ENCODE results near the gene NF1. TPM values are rescaled to one million over a fixed set of nuclear protein-coding genes. Genes with fewer than 3 reads are reported as not detected.

Gene NF1
- polyA plus RNA-seq, 2 of the 4 experiments (the other 2 are of a cell fraction), result 15.9 to 73.2 TPM

DNA sequence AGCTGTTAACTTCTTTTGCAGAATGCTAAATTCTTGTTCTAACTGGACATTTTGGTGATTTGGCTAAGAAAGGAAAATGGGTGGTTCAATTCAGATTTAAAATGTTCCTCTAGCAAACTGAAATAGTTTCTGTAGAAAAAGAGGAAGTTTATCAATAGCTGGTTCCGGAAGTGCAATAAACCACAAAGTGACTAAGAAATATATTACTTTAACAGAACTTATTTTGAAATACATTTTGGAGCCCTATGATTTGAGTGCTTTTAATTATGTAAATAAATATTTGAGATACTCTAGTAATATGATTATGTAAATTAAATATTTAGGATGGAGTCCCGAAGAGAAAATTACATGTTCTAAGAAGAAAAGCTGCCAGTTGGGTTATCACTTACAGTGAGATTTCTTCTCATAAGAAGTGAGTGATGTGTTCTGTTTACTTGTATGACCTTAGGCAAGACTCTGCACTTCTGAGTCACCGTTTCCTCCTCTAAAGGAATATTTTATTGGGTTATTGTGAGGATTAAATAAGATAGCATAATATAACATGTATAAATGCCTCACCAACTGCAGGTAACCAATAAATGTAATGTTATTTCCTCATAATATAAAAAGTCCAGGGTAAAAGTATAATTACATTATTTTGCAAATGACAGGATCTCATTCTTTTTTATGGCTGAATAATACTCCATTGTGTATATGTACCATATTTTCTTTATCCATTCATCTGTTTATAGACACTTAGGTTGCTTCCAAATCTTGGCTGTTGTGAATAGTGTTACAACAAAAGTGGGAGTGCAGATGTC, 219.4 kb downstream of the NF1 start, which contains the start of gene EVI2B:
Gene EVI2B (minus strand): TSS at position 73 of the 800 bp plus-strand sequence. CDS start 8,445 bp downstream, outside the sequence.
- CTCF ChIA-PET, result no interaction called here

DNA sequence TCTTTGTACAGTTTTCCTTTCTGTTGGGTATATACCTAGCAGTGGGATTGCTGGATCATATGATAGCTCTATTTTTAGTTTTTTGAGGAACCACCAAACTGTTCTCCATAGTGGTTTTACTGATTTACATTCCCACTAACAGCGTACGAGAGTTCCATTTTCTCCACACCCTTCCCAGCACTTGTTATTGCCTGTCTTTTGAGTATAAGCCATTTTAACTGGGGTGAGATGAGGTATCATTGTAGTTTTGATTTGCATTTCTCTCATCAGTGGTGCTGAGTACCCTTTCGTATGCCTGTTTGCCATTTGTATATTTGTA, 220.0 kb downstream of the NF1 start:
- Histone ChIP-seq H3K4me3 (no peak overlapping the region), H3K4me2 (no peak overlapping the region), H3K27ac (no peak overlapping the region), H3K4me1 (peaks cover 8% of the 10 kb centered on the region; the same call in 2 of the 3 replicates), H3K9me3 (no peaks in the 10 kb centered on the region)
- FAIRE-seq (no peak), DNase-seq (ENCODE audit: low read depth in 1 of 2, low spot score in 1 of 2) (no peak), ATAC-seq (no peak)
- WGBS (ENCODE audit: missing lambda C conversion rate), result 92% methylated on average over 3 of the region's 3 CpGs
- TF ChIP-seq ZNF302 (CRISPR knock-in tag; IDR thresholded peaks at IDR 0.05) (no peak), NFE2L2 (conservative IDR thresholded peaks at IDR 0.05; ENCODE audit: low read length) (no peak), HDAC2 (IDR thresholded peaks at IDR 0.05) (no peak), MYC (IDR thresholded peaks at IDR 0.05; ENCODE audit: borderline replicate concordance, low read length) (no peak), NPAS2 (CRISPR knock-in tag; IDR thresholded peaks at IDR 0.05; ENCODE audit: borderline replicate concordance) (no peak), POLR2A (IDR thresholded peaks at IDR 0.05; ENCODE audit: low read length) (no peak), SREBF2 (IDR thresholded peaks at IDR 0.05) (no peak), RAD21 (conservative IDR thresholded peaks at IDR 0.05 in 1 of 2, IDR thresholded peaks at IDR 0.05 in 1 of 2) (no peak), RFX5 (IDR thresholded peaks at IDR 0.05) (no peak)
- TF ChIP-seq, protein P1, sequence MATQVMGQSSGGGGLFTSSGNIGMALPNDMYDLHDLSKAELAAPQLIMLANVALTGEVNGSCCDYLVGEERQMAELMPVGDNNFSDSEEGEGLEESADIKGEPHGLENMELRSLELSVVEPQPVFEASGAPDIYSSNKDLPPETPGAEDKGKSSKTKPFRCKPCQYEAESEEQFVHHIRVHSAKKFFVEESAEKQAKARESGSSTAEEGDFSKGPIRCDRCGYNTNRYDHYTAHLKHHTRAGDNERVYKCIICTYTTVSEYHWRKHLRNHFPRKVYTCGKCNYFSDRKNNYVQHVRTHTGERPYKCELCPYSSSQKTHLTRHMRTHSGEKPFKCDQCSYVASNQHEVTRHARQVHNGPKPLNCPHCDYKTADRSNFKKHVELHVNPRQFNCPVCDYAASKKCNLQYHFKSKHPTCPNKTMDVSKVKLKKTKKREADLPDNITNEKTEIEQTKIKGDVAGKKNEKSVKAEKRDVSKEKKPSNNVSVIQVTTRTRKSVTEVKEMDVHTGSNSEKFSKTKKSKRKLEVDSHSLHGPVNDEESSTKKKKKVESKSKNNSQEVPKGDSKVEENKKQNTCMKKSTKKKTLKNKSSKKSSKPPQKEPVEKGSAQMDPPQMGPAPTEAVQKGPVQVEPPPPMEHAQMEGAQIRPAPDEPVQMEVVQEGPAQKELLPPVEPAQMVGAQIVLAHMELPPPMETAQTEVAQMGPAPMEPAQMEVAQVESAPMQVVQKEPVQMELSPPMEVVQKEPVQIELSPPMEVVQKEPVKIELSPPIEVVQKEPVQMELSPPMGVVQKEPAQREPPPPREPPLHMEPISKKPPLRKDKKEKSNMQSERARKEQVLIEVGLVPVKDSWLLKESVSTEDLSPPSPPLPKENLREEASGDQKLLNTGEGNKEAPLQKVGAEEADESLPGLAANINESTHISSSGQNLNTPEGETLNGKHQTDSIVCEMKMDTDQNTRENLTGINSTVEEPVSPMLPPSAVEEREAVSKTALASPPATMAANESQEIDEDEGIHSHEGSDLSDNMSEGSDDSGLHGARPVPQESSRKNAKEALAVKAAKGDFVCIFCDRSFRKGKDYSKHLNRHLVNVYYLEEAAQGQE (IDR thresholded peaks at IDR 0.05), result no peak
- TF ChIP-seq, protein P2, sequence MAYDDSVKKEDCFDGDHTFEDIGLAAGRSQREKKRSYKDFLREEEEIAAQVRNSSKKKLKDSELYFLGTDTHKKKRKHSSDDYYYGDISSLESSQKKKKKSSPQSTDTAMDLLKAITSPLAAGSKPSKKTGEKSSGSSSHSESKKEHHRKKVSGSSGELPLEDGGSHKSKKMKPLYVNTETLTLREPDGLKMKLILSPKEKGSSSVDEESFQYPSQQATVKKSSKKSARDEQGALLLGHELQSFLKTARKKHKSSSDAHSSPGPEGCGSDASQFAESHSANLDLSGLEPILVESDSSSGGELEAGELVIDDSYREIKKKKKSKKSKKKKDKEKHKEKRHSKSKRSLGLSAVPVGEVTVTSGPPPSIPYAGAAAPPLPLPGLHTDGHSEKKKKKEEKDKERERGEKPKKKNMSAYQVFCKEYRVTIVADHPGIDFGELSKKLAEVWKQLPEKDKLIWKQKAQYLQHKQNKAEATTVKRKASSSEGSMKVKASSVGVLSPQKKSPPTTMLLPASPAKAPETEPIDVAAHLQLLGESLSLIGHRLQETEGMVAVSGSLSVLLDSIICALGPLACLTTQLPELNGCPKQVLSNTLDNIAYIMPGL (CRISPR knock-in tag; IDR thresholded peaks at IDR 0.05; ENCODE audit: borderline replicate concordance), result no peak
- POLR2A ChIA-PET, result no interaction called here
- CTCF ChIA-PET, result no interaction called here

More for the DNA sequence above, 219.4 kb downstream of the NF1 start, which contains the start of gene EVI2B:
- H3K4me1 ChIP-seq, result peaks cover 8% of the 10 kb centered on the region; the same call in 2 of the 3 replicates
- peak in 1 of 2 experiments; percentile 34 for DNase-seq (ENCODE audit: low read depth in 1 of 2, low spot score in 1 of 2)
- no peaks in the 10 kb centered on the region for H3K9me3 ChIP-seq
- peak in 1 of 2 experiments; percentile 38; a peak in 2 of 6 replicates for ATAC-seq
- TF ChIP-seq CEBPB (IDR thresholded peaks at IDR 0.05) (peak in 1 of 2 experiments; percentile 38; a peak in 1 of 4 replicates), SREBF2 (IDR thresholded peaks at IDR 0.05) (no peak), FOSL2 (IDR thresholded peaks at IDR 0.05) (no peak), FOSL2 (CRISPR knock-in tag; IDR thresholded peaks at IDR 0.05) (peak; percentile 69)
- no peak within 1 kb of the TSS for H3K4me3 ChIP-seq
- 0 out of 3 replicates have a peak within 1 kb of the TSS, but pooled peaks have one; percentile 4 for H3K4me2 ChIP-seq
- peak; percentile 68 for FAIRE-seq
- H3K27ac ChIP-seq, result no peak within 1 kb of the TSS
- WGBS (ENCODE audit: missing lambda C conversion rate), result 76% methylated on average over 3 of the region's 3 CpGs
- POLR2A ChIA-PET, result interaction anchor here (0.6 kb wide), 1 partner anchor 160 kb away, joined by 3 read pairs; no protein-coding TSS in a partner anchor

DNA sequence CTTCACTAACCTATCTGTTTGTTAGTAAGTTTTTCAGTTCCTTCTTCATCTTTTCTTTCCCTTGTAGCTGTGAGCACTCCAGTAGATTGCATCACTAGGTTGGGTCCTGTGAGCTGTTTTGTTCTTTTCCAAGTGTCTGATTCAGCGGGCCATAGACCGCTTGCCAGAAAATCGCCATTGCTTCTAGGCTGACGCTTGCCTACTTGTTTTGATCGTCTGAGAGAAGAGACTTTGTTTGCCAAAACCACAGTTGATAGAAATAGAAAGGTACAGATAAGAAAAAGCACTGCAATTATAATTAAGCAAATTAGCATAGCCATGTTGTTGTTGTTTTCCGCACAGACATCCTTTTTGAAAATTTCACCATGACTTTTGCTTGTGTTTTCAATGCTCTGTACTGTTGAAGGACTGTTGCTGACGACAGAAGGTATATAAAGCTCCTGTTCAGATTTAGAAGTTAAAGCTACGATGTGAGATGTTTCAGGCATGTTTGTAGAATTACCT, 223.6 kb downstream of the NF1 start:
- FAIRE-seq (peak; percentile 32), ATAC-seq (no peak), DNase-seq (ENCODE audit: low read depth in 1 of 2, low spot score in 1 of 2) (no peak)
- Histone ChIP-seq H3K27ac (no peak overlapping the region), H3K9me3 (no peaks in the 10 kb centered on the region), H3K4me3 (no peak overlapping the region), H3K4me2 (no peak overlapping the region), H3K4me1 (peaks cover 8% of the 10 kb centered on the region; the same call in 2 of the 3 replicates)
- POLR2A ChIA-PET, result no interaction called here
- TF ChIP-seq CHD4 (IDR thresholded peaks at IDR 0.05; ENCODE audit: borderline replicate concordance) (no peak), RFX5 (IDR thresholded peaks at IDR 0.05) (no peak), EP300 (IDR thresholded peaks at IDR 0.05) (no peak), RAD21 (conservative IDR thresholded peaks at IDR 0.05 in 1 of 2, IDR thresholded peaks at IDR 0.05 in 1 of 2) (no peak), FOSB (CRISPR knock-in tag; IDR thresholded peaks at IDR 0.05) (no peak), FOXS1 (CRISPR knock-in tag; IDR thresholded peaks at IDR 0.05) (no peak)
- TF ChIP-seq, protein P3, sequence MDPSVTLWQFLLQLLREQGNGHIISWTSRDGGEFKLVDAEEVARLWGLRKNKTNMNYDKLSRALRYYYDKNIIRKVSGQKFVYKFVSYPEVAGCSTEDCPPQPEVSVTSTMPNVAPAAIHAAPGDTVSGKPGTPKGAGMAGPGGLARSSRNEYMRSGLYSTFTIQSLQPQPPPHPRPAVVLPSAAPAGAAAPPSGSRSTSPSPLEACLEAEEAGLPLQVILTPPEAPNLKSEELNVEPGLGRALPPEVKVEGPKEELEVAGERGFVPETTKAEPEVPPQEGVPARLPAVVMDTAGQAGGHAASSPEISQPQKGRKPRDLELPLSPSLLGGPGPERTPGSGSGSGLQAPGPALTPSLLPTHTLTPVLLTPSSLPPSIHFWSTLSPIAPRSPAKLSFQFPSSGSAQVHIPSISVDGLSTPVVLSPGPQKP (IDR thresholded peaks at IDR 0.05; ENCODE audit: low read depth, low read length), result no peak
- TF ChIP-seq, protein P4, sequence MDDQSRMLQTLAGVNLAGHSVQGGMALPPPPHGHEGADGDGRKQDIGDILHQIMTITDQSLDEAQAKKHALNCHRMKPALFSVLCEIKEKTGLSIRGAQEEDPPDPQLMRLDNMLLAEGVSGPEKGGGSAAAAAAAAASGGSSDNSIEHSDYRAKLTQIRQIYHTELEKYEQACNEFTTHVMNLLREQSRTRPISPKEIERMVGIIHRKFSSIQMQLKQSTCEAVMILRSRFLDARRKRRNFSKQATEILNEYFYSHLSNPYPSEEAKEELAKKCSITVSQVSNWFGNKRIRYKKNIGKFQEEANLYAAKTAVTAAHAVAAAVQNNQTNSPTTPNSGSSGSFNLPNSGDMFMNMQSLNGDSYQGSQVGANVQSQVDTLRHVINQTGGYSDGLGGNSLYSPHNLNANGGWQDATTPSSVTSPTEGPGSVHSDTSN (IDR thresholded peaks at IDR 0.05), result no peak
- CTCF ChIA-PET, result interaction anchor here (1.0 kb wide), 3 partner anchors 15 to 33 kb away, joined by 3 to 4 read pairs (median 3); no protein-coding TSS in a partner anchor
- WGBS (ENCODE audit: missing lambda C conversion rate), result 92% methylated on average over 8 of the region's 8 CpGs
